GM23338 (cell line): Measurements from ENCODE around the gene NR1D1. TPM values are rescaled to one million over a fixed set of nuclear protein-coding genes. Genes with fewer than 3 reads are reported as not detected.

Experiments
- ATAC-seq: fragments of 200-7000 bp; cut with Tn5 transposase; 3 replicates; pipeline ENCODE4 v1.9.1; 2020
- DNase-seq: peaks from one replicate; pipeline ENCODE4 v3.0.0-alpha.2; 2015; ENCODE audit warnings: low spot score
- H2AFZ ChIP-seq: fragments of 200-600 bp; sonication (generic); 2 replicates; pipeline ENCODE4 v1.8.0; 2016; ENCODE audit warnings: antibody characterized with exemption, mild to moderate bottlenecking, moderate library complexity
- H3F3A ChIP-seq: fragments of 200-600 bp; sonication (generic); replicated peaks from 2 replicates; pipeline ENCODE4 v1.8.0; 2017; ENCODE audit warnings: antibody characterized with exemption, mixed run types, low read depth
- H3K27ac ChIP-seq: fragments of 200-600 bp; sonication (generic); 2 replicates; pipeline ENCODE4 v1.6.1; 2016; ENCODE audit warnings: low read depth
- H3K27me3 ChIP-seq: fragments of 200-600 bp; sonication (generic); 2 replicates; pipeline ENCODE4 v1.8.0; 2016; ENCODE audit warnings: mild to moderate bottlenecking, mixed run types, moderate library complexity; ENCODE audit not compliant: insufficient read depth
- H3K36me3 ChIP-seq: fragments of 200-600 bp; sonication (generic); 2 replicates; pipeline ENCODE4 v1.8.0; 2016; ENCODE audit warnings: mild to moderate bottlenecking; ENCODE audit not compliant: insufficient read depth
- H3K4me1 ChIP-seq: fragments of 200-600 bp; sonication (generic); 2 replicates; pipeline ENCODE4 v1.8.0; 2016; ENCODE audit warnings: mild to moderate bottlenecking, moderate library complexity; ENCODE audit not compliant: insufficient read depth
- H3K4me2 ChIP-seq: fragments of 200-600 bp; sonication (generic); 2 replicates; pipeline ENCODE4 v1.7.1; 2017; ENCODE audit warnings: mixed run types
- H3K4me3 ChIP-seq: fragments of 200-600 bp; sonication (generic); 2 replicates; pipeline ENCODE4 v1.6.1; 2016; ENCODE audit warnings: mixed run types
- H3K79me2 ChIP-seq: fragments of 200-600 bp; sonication (generic); replicated peaks from 2 replicates; pipeline ENCODE4 v1.8.0; 2017; ENCODE audit warnings: mild to moderate bottlenecking; ENCODE audit not compliant: insufficient read depth
- H3K9me2 ChIP-seq: fragments of 200-600 bp; sonication (generic); 2 replicates; pipeline ENCODE4 v1.8.0; 2017; ENCODE audit not compliant: insufficient read depth
- H4K20me1 ChIP-seq: fragments of 200-600 bp; sonication (generic); replicated peaks from 2 replicates; pipeline ENCODE4 v1.8.0; 2017; ENCODE audit warnings: mild to moderate bottlenecking; ENCODE audit not compliant: insufficient read depth
- H3K27ac Mint-ChIP-seq: 2 replicates; pipeline ENCODE4 v1.8.0; 2020; ENCODE audit warnings: inconsistent platforms, mild to moderate bottlenecking, moderate library complexity, mixed read lengths
- H3K27me3 Mint-ChIP-seq: 3 replicates; pipeline ENCODE4 v1.8.0; 2022; ENCODE audit warnings: low read depth, mild to moderate bottlenecking, moderate library complexity, mixed read lengths, inconsistent platforms; ENCODE audit not compliant: insufficient read depth, poor library complexity
- H3K36me3 Mint-ChIP-seq: 3 replicates; pipeline ENCODE4 v1.8.0; 2021; ENCODE audit warnings: low read depth, mild to moderate bottlenecking, inconsistent platforms, moderate library complexity, mixed read lengths
- H3K4me1 Mint-ChIP-seq: 3 replicates; pipeline ENCODE4 v1.8.0; 2020; ENCODE audit warnings: mild to moderate bottlenecking, inconsistent platforms, mixed read lengths
- H3K4me3 Mint-ChIP-seq: 3 replicates; pipeline ENCODE4 v1.8.0; 2021; ENCODE audit warnings: moderate library complexity, mild to moderate bottlenecking, inconsistent platforms, mixed read lengths
- H3K9me3 Mint-ChIP-seq: 3 replicates; pipeline ENCODE4 v1.8.0; 2020; ENCODE audit warnings: moderate library complexity, mild to moderate bottlenecking, inconsistent platforms, mixed read lengths
- CREB1 ChIP-seq: fragments of 250-450 bp; sonication (Bioruptor Pico); IDR thresholded peaks from 2 replicates; pipeline ENCODE4 v1.5.0; 2020; ENCODE audit warnings: low read depth, mild to moderate bottlenecking, moderate library complexity
- EZH2 ChIP-seq: fragments of 200-600 bp; sonication (generic); IDR thresholded peaks from one replicate; pipeline ENCODE4 v1.8.0; 2017; ENCODE audit warnings: antibody characterized with exemption, mild to moderate bottlenecking, low read depth; ENCODE audit not compliant: unreplicated experiment
- EZH2phosphoT487 ChIP-seq: fragments of 200-600 bp; sonication (generic); IDR thresholded peaks from one replicate; pipeline ENCODE4 v1.8.1; 2018; ENCODE audit warnings: antibody characterized with exemption; ENCODE audit not compliant: unreplicated experiment
- JUNB ChIP-seq: IDR thresholded peaks from one replicate; pipeline ENCODE4 v1.6.1; 2016; ENCODE audit warnings: antibody characterized with exemption; ENCODE audit not compliant: unreplicated experiment
- NANOG ChIP-seq: IDR thresholded peaks from 2 replicates; pipeline ENCODE4 v1.6.1; 2016; ENCODE audit warnings: antibody characterized with exemption, borderline replicate concordance
- POLR2AphosphoS5 ChIP-seq: IDR thresholded peaks from 2 replicates; pipeline ENCODE4 v1.6.1; 2016; ENCODE audit warnings: antibody characterized with exemption, low read depth
- STAT1 ChIP-seq: IDR thresholded peaks from one replicate; pipeline ENCODE4 v1.6.1; 2016; ENCODE audit warnings: antibody characterized with exemption; ENCODE audit not compliant: unreplicated experiment
- ZNF114 ChIP-seq: fragments of 250-450 bp; sonication (Bioruptor Pico); IDR thresholded peaks from 2 replicates; pipeline ENCODE4 v1.5.0; 2020; ENCODE audit warnings: mild to moderate bottlenecking, moderate library complexity
- ZNF331 ChIP-seq: fragments of 250-450 bp; sonication (Bioruptor Pico); IDR thresholded peaks from 2 replicates; pipeline ENCODE4 v1.5.0; 2020; ENCODE audit warnings: low read depth, mild to moderate bottlenecking, moderate library complexity
- long read RNA-seq: library from polyadenylated mRNA; unstranded; transcript quantifications from one replicate; pipeline ENCODE4 v2.0.0, GENCODE V29; 2020; ENCODE audit not compliant: unreplicated experiment
- polyA plus RNA-seq: library from polyadenylated mRNA; unstranded; fragments of >200 nt; fragmentation: Nextera tagmentation; extraction: Ambion mirVana; gene quantifications from 2 replicates; pipeline ENCODE4 v1.2.1, GENCODE V29; 2016
- total RNA-seq: library from RNA; depleted of rRNA; stranded (reverse); fragments of >200 nt; shearing (Covaris generic); gene quantifications from 2 replicates; pipeline ENCODE4 v1.2.3, GENCODE V29; 2014; rRNA removed
- TF ChIP-seq, protein P1 (sequence below): fragments of 250-450 bp; sonication (Bioruptor Pico); IDR thresholded peaks from 2 replicates; pipeline ENCODE4 v1.5.0; 2020; ENCODE audit warnings: mild to moderate bottlenecking, moderate library complexity
- TF ChIP-seq, protein P2 (sequence below): IDR thresholded peaks from 2 replicates; pipeline ENCODE4 v1.6.1; 2016; ENCODE audit warnings: antibody characterized with exemption
- TF ChIP-seq, protein P3 (sequence below): IDR thresholded peaks from one replicate; pipeline ENCODE4 v1.6.1; 2018; ENCODE audit warnings: antibody characterized with exemption; ENCODE audit not compliant: unreplicated experiment
- TF ChIP-seq, protein P4 (sequence below), 2 experiments: fragments of 200-600 bp in 1 of 2; sonication (generic) in 1 of 2; conservative IDR thresholded peaks; 2 replicates each; pipeline versions ENCODE4 v1.5.1 to v1.6.1; 2016 to 2017; ENCODE audit warnings: antibody characterized with exemption in 2 of 2, low read depth in 2 of 2, mild to moderate bottlenecking in 2 of 2, moderate library complexity in 1 of 2

NR1D1 gene
- total RNA-seq (3.6 and 4.2 TPM in 2 replicates), polyA plus RNA-seq (3.1 and 3.3 TPM in 2 replicates)
- long read RNA-seq, partial matches to known transcripts = 3 of 3 reads
- long read RNA-seq, other reads (novel, unspliced or antisense) = 0 of 3 reads

DNA sequence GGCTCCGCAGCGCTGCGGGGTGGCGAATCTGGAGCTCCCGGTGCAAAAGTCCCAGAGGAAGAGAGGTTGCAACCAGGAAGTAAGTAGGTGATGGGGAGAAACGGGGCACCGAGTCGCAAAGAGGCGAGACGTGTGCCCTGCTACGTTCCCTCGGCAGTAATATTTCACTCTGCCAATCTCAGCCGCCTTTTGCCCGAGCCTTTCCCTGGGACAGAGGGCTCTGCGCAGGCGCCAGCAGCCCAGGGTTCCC, at the start of gene NR1D1:
Gene NR1D1 (minus strand): TSS at position 171 of the 250 bp plus-strand sequence. CDS start 495 bp downstream, outside the sequence.
- Histone ChIP-seq H3K36me3 (no peaks in the 10 kb centered on the region), H4K20me1 (no peaks in the 10 kb centered on the region), H3K4me3 (peak within 1 kb of the TSS; percentile 75), H3K27ac (no peak within 1 kb of the TSS), H3K4me1 (peaks cover 50% of the 10 kb centered on the region), H3K4me2 (peak within 1 kb of the TSS; percentile 98), H3K79me2 (no peaks in the 10 kb centered on the region), H3K27me3 (peaks cover 19% of the 10 kb centered on the region), H3F3A (peaks cover 17% of the 10 kb centered on the region; the same call in 1 of the 2 replicates), H2AFZ (peak within 1 kb of the TSS; percentile 93), H3K9me2 (peaks cover 16% of the 10 kb centered on the region)
- H3K36me3 Mint-ChIP-seq = peaks cover 32% of the 10 kb centered on the region
- DNase-seq (no peak), ATAC-seq (no peak)
- peak within 1 kb of the TSS; percentile 82 for H3K4me3 Mint-ChIP-seq
- H3K27me3 Mint-ChIP-seq = peaks cover 56% of the 10 kb centered on the region
- H3K27ac Mint-ChIP-seq = peak within 1 kb of the TSS; percentile 88
- H3K4me1 Mint-ChIP-seq = peaks cover 66% of the 10 kb centered on the region
- TF ChIP-seq JUNB (no peak), CREB1 (no peak), EZH2phosphoT487 (no peak), ZNF331 (no peak), STAT1 (no peak), ZNF114 (CRISPR knock-in tag) (no peak), EZH2 (no peak), NANOG (no peak), POLR2AphosphoS5 (no peak; the same call in 1 of the 2 replicates)
- TF ChIP-seq, protein P1, sequence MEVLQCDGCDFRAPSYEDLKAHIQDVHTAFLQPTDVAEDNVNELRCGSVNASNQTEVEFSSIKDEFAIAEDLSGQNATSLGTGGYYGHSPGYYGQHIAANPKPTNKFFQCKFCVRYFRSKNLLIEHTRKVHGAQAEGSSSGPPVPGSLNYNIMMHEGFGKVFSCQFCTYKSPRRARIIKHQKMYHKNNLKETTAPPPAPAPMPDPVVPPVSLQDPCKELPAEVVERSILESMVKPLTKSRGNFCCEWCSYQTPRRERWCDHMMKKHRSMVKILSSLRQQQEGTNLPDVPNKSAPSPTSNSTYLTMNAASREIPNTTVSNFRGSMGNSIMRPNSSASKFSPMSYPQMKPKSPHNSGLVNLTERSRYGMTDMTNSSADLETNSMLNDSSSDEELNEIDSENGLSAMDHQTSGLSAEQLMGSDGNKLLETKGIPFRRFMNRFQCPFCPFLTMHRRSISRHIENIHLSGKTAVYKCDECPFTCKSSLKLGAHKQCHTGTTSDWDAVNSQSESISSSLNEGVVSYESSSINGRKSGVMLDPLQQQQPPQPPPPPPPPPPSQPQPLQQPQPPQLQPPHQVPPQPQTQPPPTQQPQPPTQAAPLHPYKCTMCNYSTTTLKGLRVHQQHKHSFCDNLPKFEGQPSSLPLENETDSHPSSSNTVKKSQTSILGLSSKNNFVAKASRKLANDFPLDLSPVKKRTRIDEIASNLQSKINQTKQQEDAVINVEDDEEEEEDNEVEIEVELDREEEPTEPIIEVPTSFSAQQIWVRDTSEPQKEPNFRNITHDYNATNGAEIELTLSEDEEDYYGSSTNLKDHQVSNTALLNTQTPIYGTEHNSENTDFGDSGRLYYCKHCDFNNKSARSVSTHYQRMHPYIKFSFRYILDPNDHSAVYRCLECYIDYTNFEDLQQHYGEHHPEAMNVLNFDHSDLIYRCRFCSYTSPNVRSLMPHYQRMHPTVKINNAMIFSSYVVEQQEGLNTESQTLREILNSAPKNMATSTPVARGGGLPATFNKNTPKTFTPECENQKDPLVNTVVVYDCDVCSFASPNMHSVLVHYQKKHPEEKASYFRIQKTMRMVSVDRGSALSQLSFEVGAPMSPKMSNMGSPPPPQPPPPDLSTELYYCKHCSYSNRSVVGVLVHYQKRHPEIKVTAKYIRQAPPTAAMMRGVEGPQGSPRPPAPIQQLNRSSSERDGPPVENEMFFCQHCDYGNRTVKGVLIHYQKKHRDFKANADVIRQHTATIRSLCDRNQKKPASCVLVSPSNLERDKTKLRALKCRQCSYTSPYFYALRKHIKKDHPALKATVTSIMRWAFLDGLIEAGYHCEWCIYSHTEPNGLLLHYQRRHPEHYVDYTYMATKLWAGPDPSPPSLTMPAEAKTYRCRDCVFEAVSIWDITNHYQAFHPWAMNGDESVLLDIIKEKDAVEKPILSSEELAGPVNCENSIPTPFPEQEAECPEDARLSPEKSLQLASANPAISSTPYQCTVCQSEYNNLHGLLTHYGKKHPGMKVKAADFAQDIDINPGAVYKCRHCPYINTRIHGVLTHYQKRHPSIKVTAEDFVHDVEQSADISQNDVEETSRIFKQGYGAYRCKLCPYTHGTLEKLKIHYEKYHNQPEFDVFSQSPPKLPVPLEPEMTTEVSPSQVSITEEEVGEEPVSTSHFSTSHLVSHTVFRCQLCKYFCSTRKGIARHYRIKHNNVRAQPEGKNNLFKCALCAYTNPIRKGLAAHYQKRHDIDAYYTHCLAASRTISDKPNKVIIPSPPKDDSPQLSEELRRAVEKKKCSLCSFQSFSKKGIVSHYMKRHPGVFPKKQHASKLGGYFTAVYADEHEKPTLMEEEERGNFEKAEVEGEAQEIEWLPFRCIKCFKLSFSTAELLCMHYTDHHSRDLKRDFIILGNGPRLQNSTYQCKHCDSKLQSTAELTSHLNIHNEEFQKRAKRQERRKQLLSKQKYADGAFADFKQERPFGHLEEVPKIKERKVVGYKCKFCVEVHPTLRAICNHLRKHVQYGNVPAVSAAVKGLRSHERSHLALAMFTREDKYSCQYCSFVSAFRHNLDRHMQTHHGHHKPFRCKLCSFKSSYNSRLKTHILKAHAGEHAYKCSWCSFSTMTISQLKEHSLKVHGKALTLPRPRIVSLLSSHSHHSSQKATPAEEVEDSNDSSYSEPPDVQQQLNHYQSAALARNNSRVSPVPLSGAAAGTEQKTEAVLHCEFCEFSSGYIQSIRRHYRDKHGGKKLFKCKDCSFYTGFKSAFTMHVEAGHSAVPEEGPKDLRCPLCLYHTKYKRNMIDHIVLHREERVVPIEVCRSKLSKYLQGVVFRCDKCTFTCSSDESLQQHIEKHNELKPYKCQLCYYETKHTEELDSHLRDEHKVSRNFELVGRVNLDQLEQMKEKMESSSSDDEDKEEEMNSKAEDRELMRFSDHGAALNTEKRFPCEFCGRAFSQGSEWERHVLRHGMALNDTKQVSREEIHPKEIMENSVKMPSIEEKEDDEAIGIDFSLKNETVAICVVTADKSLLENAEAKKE (CRISPR knock-in tag) = no peak
- TF ChIP-seq, protein P2, sequence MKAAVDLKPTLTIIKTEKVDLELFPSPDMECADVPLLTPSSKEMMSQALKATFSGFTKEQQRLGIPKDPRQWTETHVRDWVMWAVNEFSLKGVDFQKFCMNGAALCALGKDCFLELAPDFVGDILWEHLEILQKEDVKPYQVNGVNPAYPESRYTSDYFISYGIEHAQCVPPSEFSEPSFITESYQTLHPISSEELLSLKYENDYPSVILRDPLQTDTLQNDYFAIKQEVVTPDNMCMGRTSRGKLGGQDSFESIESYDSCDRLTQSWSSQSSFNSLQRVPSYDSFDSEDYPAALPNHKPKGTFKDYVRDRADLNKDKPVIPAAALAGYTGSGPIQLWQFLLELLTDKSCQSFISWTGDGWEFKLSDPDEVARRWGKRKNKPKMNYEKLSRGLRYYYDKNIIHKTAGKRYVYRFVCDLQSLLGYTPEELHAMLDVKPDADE = no peak
- TF ChIP-seq, protein P3, sequence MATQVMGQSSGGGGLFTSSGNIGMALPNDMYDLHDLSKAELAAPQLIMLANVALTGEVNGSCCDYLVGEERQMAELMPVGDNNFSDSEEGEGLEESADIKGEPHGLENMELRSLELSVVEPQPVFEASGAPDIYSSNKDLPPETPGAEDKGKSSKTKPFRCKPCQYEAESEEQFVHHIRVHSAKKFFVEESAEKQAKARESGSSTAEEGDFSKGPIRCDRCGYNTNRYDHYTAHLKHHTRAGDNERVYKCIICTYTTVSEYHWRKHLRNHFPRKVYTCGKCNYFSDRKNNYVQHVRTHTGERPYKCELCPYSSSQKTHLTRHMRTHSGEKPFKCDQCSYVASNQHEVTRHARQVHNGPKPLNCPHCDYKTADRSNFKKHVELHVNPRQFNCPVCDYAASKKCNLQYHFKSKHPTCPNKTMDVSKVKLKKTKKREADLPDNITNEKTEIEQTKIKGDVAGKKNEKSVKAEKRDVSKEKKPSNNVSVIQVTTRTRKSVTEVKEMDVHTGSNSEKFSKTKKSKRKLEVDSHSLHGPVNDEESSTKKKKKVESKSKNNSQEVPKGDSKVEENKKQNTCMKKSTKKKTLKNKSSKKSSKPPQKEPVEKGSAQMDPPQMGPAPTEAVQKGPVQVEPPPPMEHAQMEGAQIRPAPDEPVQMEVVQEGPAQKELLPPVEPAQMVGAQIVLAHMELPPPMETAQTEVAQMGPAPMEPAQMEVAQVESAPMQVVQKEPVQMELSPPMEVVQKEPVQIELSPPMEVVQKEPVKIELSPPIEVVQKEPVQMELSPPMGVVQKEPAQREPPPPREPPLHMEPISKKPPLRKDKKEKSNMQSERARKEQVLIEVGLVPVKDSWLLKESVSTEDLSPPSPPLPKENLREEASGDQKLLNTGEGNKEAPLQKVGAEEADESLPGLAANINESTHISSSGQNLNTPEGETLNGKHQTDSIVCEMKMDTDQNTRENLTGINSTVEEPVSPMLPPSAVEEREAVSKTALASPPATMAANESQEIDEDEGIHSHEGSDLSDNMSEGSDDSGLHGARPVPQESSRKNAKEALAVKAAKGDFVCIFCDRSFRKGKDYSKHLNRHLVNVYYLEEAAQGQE = no peak
- TF ChIP-seq, protein P4, sequence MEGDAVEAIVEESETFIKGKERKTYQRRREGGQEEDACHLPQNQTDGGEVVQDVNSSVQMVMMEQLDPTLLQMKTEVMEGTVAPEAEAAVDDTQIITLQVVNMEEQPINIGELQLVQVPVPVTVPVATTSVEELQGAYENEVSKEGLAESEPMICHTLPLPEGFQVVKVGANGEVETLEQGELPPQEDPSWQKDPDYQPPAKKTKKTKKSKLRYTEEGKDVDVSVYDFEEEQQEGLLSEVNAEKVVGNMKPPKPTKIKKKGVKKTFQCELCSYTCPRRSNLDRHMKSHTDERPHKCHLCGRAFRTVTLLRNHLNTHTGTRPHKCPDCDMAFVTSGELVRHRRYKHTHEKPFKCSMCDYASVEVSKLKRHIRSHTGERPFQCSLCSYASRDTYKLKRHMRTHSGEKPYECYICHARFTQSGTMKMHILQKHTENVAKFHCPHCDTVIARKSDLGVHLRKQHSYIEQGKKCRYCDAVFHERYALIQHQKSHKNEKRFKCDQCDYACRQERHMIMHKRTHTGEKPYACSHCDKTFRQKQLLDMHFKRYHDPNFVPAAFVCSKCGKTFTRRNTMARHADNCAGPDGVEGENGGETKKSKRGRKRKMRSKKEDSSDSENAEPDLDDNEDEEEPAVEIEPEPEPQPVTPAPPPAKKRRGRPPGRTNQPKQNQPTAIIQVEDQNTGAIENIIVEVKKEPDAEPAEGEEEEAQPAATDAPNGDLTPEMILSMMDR (conservative IDR thresholded peaks at IDR 0.05; ENCODE audit: low read depth in 2 of 2) = no peak
- peaks cover 11% of the 10 kb centered on the region; the same call in 2 of the 3 replicates for H3K9me3 Mint-ChIP-seq
